ENCODE results near the gene HSD11B1L. TPM values are rescaled to one million over a fixed set of nuclear protein-coding genes. Genes with fewer than 3 reads are reported as not detected.

Gene HSD11B1L
- total RNA-seq, 1 experiment from 2014 or later, result 6.0 TPM

DNA sequence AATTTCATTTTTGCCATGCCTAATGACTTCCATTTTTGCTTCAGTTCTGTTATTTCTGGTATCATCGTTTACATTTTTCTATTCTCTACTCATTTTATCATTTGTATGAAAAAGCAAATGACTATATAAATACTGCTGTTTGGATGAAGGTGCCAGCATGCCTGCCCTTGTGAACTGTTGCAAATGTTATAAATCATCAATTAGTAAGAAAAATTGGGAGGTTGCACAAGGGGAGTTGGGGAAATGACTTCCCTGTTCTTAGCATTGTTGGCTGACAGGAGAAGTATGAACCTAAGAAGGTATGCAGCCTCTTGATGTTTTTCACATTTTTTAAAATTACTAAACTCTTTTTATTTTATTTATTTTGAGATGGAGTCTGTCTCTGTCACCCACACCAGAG lies 42.9 kb upstream of the HSD11B1L start:
- POLR2A ChIA-PET, result no interaction called here
- Histone ChIP-seq H3K27ac (ENCODE audit: low read length) (no peak overlapping the region), H3K4me3 (ENCODE audit: low read depth in 2 of 2, low read length in 2 of 2) (no peak overlapping the region), H3K36me3 (ENCODE audit: control insufficient read depth, insufficient read depth, low read length) (peaks cover 3% of the 10 kb centered on the region; the same call in 1 of the 2 replicates), H3K4me1 (ENCODE audit: control insufficient read depth, insufficient read depth, low read length) (no peaks in the 10 kb centered on the region), H3K9me3 (ENCODE audit: control insufficient read depth, insufficient read depth, low read depth, low read length) (no peaks in the 10 kb centered on the region), H3K27me3 (ENCODE audit: control insufficient read depth, insufficient read depth, low read length) (no peaks in the 10 kb centered on the region)
- no peak for TF ChIP-seq REST (IDR thresholded peaks at IDR 0.05; ENCODE audit: insufficient read depth in 1 of 2, low read depth in 2 of 2, low read length in 1 of 2)
- no peak for TF ChIP-seq POLR2AphosphoS5 (IDR thresholded peaks at IDR 0.05; ENCODE audit: low read depth, low read length)
- TF ChIP-seq, protein P1, sequence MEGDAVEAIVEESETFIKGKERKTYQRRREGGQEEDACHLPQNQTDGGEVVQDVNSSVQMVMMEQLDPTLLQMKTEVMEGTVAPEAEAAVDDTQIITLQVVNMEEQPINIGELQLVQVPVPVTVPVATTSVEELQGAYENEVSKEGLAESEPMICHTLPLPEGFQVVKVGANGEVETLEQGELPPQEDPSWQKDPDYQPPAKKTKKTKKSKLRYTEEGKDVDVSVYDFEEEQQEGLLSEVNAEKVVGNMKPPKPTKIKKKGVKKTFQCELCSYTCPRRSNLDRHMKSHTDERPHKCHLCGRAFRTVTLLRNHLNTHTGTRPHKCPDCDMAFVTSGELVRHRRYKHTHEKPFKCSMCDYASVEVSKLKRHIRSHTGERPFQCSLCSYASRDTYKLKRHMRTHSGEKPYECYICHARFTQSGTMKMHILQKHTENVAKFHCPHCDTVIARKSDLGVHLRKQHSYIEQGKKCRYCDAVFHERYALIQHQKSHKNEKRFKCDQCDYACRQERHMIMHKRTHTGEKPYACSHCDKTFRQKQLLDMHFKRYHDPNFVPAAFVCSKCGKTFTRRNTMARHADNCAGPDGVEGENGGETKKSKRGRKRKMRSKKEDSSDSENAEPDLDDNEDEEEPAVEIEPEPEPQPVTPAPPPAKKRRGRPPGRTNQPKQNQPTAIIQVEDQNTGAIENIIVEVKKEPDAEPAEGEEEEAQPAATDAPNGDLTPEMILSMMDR (IDR thresholded peaks at IDR 0.05), result no peak
- no peak for TF ChIP-seq TCF7L2 (IDR thresholded peaks at IDR 0.05; ENCODE audit: low read depth, low read length)
- TF ChIP-seq SIN3A (IDR thresholded peaks at IDR 0.05; ENCODE audit: borderline replicate concordance, insufficient read depth, low read depth, low read length), result no peak
- ATAC-seq (no peak), DNase-seq (ENCODE audit: low read depth, low spot score) (no peak)
- in situ Hi-C loops (cut with HindIII; ENCODE audit: low pct_unique_long_range_greater_than_20kb, low sequenced_read_pairs), result no loop called here
- CTCF ChIA-PET, result interaction anchor here (0.6 kb wide), 1 partner anchor 697 kb away, joined by 3 read pairs; no protein-coding TSS in a partner anchor
- no TSS peak for BruUV-seq (replicated peaks)
- intact Hi-C loops (cut with micrococcal nuclease; ENCODE audit: unreplicated experiment), result no loop called here

GRCh38 chr19:5641171-5641570 lies 39.7 kb upstream of the HSD11B1L start:
- ATAC-seq, result no peak
- intact Hi-C loops (cut with micrococcal nuclease; ENCODE audit: unreplicated experiment), result no loop called here

More at GRCh38 chr19:5641171-5641570, 39.7 kb upstream of the HSD11B1L start:
- H3K36me3 ChIP-seq (ENCODE audit: control insufficient read depth, insufficient read depth, low read length), result peaks cover 15% of the 10 kb centered on the region
- H3K4me1 ChIP-seq (ENCODE audit: control insufficient read depth, insufficient read depth, low read length), result no peaks in the 10 kb centered on the region
- POLR2A ChIA-PET, result no interaction called here
- no peaks in the 10 kb centered on the region for H3K9me3 ChIP-seq (ENCODE audit: control insufficient read depth, insufficient read depth, low read depth, low read length)
- in situ Hi-C loops (cut with HindIII; ENCODE audit: low pct_unique_long_range_greater_than_20kb, low sequenced_read_pairs), result no loop called here
- no peak overlapping the region for H3K4me3 ChIP-seq (ENCODE audit: low read depth in 2 of 2, low read length in 2 of 2)
- H3K27me3 ChIP-seq (ENCODE audit: control insufficient read depth, insufficient read depth, low read length), result no peaks in the 10 kb centered on the region
- CTCF ChIA-PET, result no interaction called here
- DNase-seq (ENCODE audit: low read depth, low spot score), result no peak
- TF ChIP-seq TCF7L2 (IDR thresholded peaks at IDR 0.05; ENCODE audit: low read depth, low read length) (no peak), REST (IDR thresholded peaks at IDR 0.05; ENCODE audit: insufficient read depth in 1 of 2, low read depth in 2 of 2, low read length in 1 of 2) (no peak), SIN3A (IDR thresholded peaks at IDR 0.05; ENCODE audit: borderline replicate concordance, insufficient read depth, low read depth, low read length) (no peak), POLR2AphosphoS5 (IDR thresholded peaks at IDR 0.05; ENCODE audit: low read depth, low read length) (no peak)
- TF ChIP-seq, protein P1 (IDR thresholded peaks at IDR 0.05), result no peak
- no peak overlapping the region for H3K27ac ChIP-seq (ENCODE audit: low read length)
- no TSS peak for BruUV-seq (replicated peaks)
